Upper lobe of left lung (tissue), 6 donors: ENCODE measurements around the gene BMERB1. TPM values are rescaled to one million over a fixed set of nuclear protein-coding genes. Genes with fewer than 3 reads are reported as not detected.

ENCODE experiments used
- ATAC-seq, 2 donors: fragments of 200-7000 bp; cut with Tn5 transposase; one replicate each; pipeline ENCODE4 v1.9.1; 2022; ENCODE audit warnings: mild to moderate bottlenecking in 2 of 2, moderate library complexity in 2 of 2; ENCODE audit not compliant: low FRiP score in 2 of 2
- DNase-seq, 2 donors: peaks; one replicate each; pipeline ENCODE4 v3.0.0-alpha.2; 2019 to 2020
- H3K27ac ChIP-seq, 4 donors: fragments of 200-600 bp; sonication (generic); one replicate each; pipeline ENCODE4 v1.5.1; 2016 to 2019
- H3K27me3 ChIP-seq, 4 donors: fragments of 200-600 bp; sonication (generic); one replicate each; pipeline ENCODE4 v1.5.1; 2017 to 2019
- H3K36me3 ChIP-seq, 4 donors: fragments of 200-600 bp; sonication (generic); one replicate each; pipeline ENCODE4 v1.5.1; 2016 to 2019
- H3K4me1 ChIP-seq, 4 donors: fragments of 200-600 bp; sonication (generic); one replicate each; pipeline ENCODE4 v1.5.1; 2018 to 2019
- H3K4me3 ChIP-seq, 4 donors: fragments of 200-600 bp; sonication (generic); one replicate each; pipeline ENCODE4 v1.5.1; 2017 to 2019; ENCODE audit warnings: mild to moderate bottlenecking in 2 of 4, moderate library complexity in 1 of 4
- H3K9me3 ChIP-seq, 4 donors: fragments of 200-600 bp; sonication (generic); one replicate each; pipeline ENCODE4 v1.5.1; 2018 to 2019
- CTCF ChIP-seq, 6 experiments: fragments of 450-650 bp in 4 of 6; fragments of 200-600 bp in 2 of 6; sonication (generic) in 2 of 6; IDR thresholded peaks; one replicate each; pipeline ENCODE4 v1.5.1; 2016 to 2019; ENCODE audit warnings: antibody characterized with exemption in 6 of 6
- EP300 ChIP-seq, 4 donors: sonication (generic); formaldehyde crosslinking; IDR thresholded peaks; one replicate each; pipeline ENCODE4 v1.5.1; 2017; ENCODE audit warnings: antibody characterized with exemption in 4 of 4, control low read depth in 2 of 4
- POLR2A ChIP-seq, 4 donors: fragments of 450-650 bp; IDR thresholded peaks; one replicate each; pipeline ENCODE4 v1.5.1; 2016 to 2017; ENCODE audit warnings: antibody characterized with exemption in 4 of 4, mild to moderate bottlenecking in 2 of 4
- POLR2AphosphoS5 ChIP-seq, 2 donors: sonication (generic); formaldehyde crosslinking; IDR thresholded peaks; one replicate each; pipeline ENCODE4 v1.5.1; 2017; ENCODE audit warnings: antibody characterized with exemption in 2 of 2
- WGBS, 2 donors: methylation state at CpG; one replicate each; pipeline ENCODE4 v1.1.5; 2017 to 2018; 5-methylcytosine and 5-hydroxymethylcytosine counted together
- total RNA-seq, 6 donors: library from RNA; depleted of rRNA in 4 of 6; stranded (reverse); fragments of >200 nt in 4 of 6; gene quantifications; one replicate each; pipeline versions ENCODE4 v1.1.0 to v1.2.1, GENCODE V29; 2016 to 2021
- donor health status: DM: no; HTN: no; CAD: no; lungs with moderate emphysema.
- donor health status: DM: no; HTN: yes; CAD: no; lungs with severe emphysema.

BMERB1 gene
- total RNA-seq, 6 donors from 2014 or later = 5.2 to 27.6 (median 16.1) TPM

GRCh38 chr16:15593235-15593634 is 158.8 kb downstream of the BMERB1 start:
- TF ChIP-seq POLR2AphosphoS5 (IDR thresholded peaks at IDR 0.05) (no peak), CTCF (IDR thresholded peaks at IDR 0.05) (no peak), POLR2A (IDR thresholded peaks at IDR 0.05) (no peak), EP300 (IDR thresholded peaks at IDR 0.05) (no peak)
- Histone ChIP-seq H3K4me1 (peaks cover 20 to 33% (median 23%) of the 10 kb centered on the region in 4 donors), H3K27ac (peak overlapping the region in 3 of 4 donors; percentile 9 to 61 (median 49)), H3K27me3 (no peaks in the 10 kb centered on the region), H3K4me3 (no peak overlapping the region), H3K9me3 (no peaks in the 10 kb centered on the region), H3K36me3 (peaks cover 18 to 51% (median 34%) of the 10 kb centered on the region in 4 donors)
- ATAC-seq = no peak
- WGBS, 2 donors = 87 to 88% methylated on average over 9 of the region's 9 CpGs
- DNase-seq = peak; percentile 40 to 67

- Histone ChIP-seq H3K4me1 (peaks cover 12 to 25% (median 15%) of the 10 kb centered on the region in 4 donors), H3K27ac (peak overlapping the region in 2 of 4 donors; percentile 24 to 25), H3K27me3 (no peaks in the 10 kb centered on the region), H3K4me3 (no peak overlapping the region), H3K36me3 (peaks cover 29 to 61% (median 50%) of the 10 kb centered on the region in 4 donors), H3K9me3 (no peaks in the 10 kb centered on the region)
- 71 to 74% methylated on average over 6 of the region's 6 CpGs for WGBS, 2 donors
- DNase-seq = no peak
- TF ChIP-seq CTCF (IDR thresholded peaks at IDR 0.05) = no peak
- TF ChIP-seq EP300 (IDR thresholded peaks at IDR 0.05) = no peak
- no peak for TF ChIP-seq POLR2A (IDR thresholded peaks at IDR 0.05)
- no peak for TF ChIP-seq POLR2AphosphoS5 (IDR thresholded peaks at IDR 0.05)
- ATAC-seq = no peak
Observed at GRCh38 chr16:15594711-15595320, 160.4 kb downstream of the BMERB1 start.

GRCh38 chr16:15597135-15597534 is 162.7 kb downstream of the BMERB1 start:
- no peak overlapping the region for H3K4me3 ChIP-seq
- peaks cover 0 to 5% (median 3%) of the 10 kb centered on the region in 4 donors for H3K4me1 ChIP-seq
- no peaks in the 10 kb centered on the region for H3K27me3 ChIP-seq
- H3K27ac ChIP-seq = no peak overlapping the region
- 82 to 83% methylated on average over 6 of the region's 6 CpGs for WGBS, 2 donors
- no peaks in the 10 kb centered on the region for H3K9me3 ChIP-seq
- peaks cover 47 to 84% (median 73%) of the 10 kb centered on the region in 4 donors for H3K36me3 ChIP-seq
- DNase-seq = no peak
- no peak for ATAC-seq
- TF ChIP-seq POLR2A (IDR thresholded peaks at IDR 0.05) = no peak
- no peak for TF ChIP-seq POLR2AphosphoS5 (IDR thresholded peaks at IDR 0.05)
- TF ChIP-seq CTCF (IDR thresholded peaks at IDR 0.05) = no peak
- TF ChIP-seq EP300 (IDR thresholded peaks at IDR 0.05) = no peak

- no peaks in the 10 kb centered on the region for H3K4me1 ChIP-seq
- TF ChIP-seq POLR2A (IDR thresholded peaks at IDR 0.05) (no peak), CTCF (IDR thresholded peaks at IDR 0.05) (no peak), POLR2AphosphoS5 (IDR thresholded peaks at IDR 0.05) (no peak), EP300 (IDR thresholded peaks at IDR 0.05) (no peak)
- no peaks in the 10 kb centered on the region for H3K27me3 ChIP-seq
- ATAC-seq = no peak
- WGBS, 2 donors = 94% methylated on average over 3 to 15 of the region's 15 CpGs
- H3K36me3 ChIP-seq = peaks cover 47 to 92% (median 81%) of the 10 kb centered on the region in 4 donors
- no peaks in the 10 kb centered on the region for H3K9me3 ChIP-seq
- no peak overlapping the region for H3K4me3 ChIP-seq
- H3K27ac ChIP-seq = no peak overlapping the region
- no peak for DNase-seq
Observed at GRCh38 chr16:15597822-15598647, 163.6 kb downstream of the BMERB1 start.
